GM18519 (cell line): ENCODE measurements around the gene JARID2.

Experiments used
- ATAC-seq: cut with Tn5 transposase; IDR thresholded peaks from one replicate; pipeline ENCODE4 v1.9.1; 2021; ENCODE audit warnings: mild to moderate bottlenecking, moderate library complexity; ENCODE audit not compliant: unreplicated experiment, low FRiP score

Gene JARID2

DNA sequence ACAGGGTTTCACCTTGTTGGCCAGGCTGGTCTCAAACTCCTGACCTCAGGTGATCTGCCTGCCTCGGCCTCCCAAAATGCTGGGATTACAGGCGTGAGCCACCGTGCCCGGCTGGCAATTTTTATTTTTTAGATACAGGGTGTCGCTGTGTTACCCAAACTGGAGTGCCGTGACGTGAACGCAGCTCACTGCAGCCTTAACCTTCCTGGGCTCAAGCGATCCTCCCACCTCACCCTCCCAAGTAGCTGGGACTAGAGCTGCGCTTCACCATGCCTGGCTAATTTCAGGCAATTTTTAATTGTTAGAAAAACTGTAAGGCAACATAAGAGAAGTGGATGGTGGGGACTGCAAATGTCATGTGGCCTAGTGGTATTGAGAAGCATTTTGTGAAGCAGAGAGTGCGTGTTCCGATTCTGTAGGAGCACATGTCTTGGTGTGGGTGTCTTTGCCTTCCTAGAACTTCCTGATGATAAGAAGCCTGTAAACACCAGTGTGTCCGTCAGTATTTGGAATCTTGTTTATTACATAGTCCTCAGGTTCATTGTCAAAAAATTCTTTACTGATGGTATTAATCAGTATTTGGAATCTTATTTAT, 18.0 kb downstream of the JARID2 start:
- ATAC-seq, result no peak

DNA sequence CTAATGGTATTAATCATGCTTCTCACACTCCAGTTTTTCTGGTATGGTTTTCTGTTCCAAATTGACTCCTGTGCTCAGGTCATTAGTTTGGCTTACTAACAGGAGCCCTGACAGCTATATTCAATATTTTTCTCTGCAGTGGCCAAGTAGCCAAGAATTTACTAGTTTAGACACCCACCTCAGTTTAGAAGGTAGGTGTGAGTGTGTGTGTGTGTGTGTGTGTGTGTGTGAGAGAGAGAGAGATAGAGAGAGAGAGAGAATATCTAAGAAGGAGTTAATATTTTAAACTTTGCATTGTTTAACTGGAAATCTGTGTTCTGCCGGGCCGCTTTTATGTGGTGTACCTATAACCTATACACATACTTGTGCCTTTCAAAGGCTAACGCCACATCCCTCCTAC, 18.5 kb downstream of the JARID2 start:
- ATAC-seq, result no peak

DNA sequence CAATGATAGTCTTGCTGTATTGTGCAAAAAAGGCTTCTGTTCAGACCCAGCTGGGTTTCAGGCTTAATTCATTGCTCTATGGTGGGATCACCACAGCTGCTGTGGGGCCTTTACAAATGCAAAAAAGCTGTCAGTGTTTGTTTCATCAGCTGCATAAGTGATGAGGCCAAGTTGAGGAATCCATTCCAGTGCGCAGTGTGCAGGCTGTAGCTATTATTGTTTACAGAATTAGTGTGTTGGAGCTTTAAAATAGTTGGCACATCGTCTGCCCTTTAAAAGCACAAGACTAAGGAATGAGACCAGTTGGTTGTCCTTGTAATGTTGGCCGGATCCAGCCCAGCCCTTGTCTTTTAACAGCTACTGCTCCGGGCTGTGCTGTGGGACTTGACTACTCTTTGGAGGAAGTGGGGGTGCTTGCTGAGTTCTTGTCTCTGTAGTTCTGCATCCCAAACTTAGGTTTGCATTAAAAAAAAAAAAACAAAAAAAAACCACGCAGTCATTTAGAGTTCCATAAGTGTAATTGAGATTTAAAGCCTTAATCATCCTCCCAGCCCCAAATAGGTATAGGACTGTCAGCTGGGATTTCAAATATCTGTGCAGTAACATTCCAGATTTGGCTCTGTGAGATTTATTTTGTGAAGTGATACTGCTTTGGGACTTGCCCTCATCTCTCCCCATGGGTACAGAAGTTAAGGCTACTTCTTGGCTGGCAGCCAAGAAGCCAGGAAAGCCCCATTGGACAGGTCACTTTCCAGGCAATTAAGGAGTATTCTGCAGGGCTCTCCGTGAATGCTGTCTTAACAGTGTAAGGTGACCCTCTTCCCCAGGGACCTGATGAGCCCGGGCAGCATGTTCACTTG, 19.3 kb downstream of the JARID2 start:
- no peak for ATAC-seq

DNA sequence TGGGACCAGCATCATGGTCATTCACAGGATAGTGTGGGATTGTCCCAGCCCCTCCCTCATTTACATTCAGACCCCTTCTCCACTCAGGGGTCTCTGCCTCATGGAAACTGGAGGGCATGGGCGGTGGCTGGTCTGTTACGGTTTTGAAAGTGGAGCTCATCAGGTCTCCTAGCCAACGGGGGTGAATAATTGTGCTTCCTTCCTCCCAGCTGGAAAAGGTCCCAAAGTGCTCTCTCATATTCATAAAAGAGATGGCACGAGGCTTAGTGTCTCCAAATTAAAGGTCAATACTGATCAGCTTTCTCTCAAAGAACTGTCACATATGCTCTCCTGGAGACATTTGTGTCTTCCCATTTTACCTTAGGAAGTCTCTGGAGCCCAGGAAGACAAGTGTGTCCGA, 19.9 kb downstream of the JARID2 start:
- ATAC-seq, result no peak

DNA sequence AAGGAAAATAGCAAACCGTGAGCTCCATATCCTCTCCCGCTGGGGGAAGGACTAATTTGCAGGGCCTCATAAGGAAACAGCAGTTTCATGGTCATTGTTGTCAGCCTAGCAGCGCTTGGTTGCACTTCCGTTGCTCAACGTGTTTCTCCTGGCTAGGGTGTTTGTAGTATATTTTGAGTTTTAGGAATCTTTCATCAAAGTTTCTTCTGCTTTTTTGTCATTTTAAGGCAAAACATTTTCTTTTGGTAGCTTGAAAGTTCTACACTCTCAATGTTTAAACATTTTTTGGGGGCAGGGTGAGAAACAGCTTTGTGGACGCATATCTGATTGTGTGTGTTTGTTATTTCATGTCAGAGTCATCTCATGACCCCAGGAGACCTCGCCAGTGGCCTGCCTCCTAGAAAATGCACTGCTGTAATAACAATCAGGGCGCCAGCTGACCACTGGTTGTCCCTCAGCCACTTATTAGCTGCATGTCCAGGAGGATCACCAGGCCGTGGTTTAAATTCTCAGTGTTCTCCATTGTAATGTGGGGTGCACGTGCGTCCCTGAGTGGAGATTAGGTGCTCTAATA, 20.6 kb downstream of the JARID2 start:
- no peak for ATAC-seq

DNA sequence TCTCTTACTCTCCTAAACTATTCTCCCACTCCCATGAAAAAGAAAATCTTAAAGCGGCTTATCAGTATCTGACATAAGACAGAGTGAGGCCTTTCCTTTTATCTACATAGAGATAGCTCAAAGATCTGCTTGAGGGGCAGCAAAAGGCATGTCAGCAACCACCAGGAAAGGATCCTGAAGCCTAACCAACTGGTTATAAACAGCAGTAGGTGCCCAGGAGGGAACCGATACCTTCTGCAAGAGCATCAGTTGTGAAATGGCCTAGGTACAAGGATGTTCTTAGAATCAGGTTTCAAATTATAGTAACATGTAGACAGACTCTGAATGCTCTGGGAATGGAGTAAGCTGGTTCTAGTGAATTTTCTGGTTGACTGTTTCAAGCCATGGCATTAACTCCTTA, 21.4 kb downstream of the JARID2 start:
- no peak for ATAC-seq

DNA sequence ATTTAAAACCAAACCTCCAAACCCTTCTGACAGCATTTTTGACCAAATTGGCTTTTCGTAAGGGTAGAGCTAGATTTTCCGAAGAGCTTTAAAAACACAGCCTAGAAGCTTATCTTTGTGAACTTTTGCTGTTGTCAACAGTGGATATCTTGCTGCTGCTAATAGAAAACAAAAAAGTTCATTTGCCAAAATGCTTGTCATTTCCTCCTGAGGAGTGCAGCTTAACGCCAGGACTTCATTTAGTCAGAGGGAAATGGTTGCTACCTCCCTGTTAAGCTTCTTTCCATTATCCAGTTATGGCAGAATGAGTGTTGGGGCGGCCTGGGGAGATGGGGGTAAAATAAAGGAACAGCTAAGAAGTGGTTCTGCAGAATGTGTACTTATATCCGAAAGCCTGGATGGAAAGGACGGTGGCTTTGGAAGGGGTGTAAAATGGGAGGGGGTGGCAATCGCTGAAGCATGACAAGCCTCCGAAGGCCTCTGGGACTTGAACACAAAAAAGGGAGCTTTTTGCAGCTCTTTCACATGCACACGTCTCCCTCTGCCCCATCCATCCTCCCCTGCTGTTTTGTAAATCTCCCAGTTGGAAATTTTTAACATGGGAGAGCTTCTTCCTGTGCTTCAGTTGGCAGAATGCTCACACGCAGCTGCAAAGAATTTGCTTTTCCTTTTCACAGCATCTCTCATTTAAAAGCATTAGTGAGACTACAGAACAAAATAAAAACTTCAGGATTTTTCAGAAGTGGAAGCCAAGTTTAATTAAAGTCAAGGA, 22.5 kb downstream of the JARID2 start:
- ATAC-seq, result no peak

DNA sequence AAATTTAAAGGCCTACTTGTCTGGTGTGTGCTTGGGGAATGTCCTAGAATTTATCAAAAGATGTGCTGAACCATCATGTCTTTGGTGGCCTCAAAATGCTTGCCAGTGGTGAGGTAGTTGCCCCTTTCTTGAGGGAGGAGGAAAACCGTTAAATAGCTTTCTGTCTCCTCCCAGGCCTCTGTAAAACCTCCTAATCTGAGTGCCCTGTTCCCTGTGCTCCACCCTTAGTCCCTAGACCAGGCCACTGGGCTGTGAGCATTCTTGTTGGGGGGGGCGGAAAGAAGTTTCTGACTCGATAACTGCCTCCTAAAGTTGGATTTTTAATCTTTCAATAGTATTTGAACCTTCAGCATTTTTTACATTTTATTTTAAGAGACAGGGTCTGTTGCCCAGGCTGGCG, 23.1 kb downstream of the JARID2 start:
- no peak for ATAC-seq

DNA sequence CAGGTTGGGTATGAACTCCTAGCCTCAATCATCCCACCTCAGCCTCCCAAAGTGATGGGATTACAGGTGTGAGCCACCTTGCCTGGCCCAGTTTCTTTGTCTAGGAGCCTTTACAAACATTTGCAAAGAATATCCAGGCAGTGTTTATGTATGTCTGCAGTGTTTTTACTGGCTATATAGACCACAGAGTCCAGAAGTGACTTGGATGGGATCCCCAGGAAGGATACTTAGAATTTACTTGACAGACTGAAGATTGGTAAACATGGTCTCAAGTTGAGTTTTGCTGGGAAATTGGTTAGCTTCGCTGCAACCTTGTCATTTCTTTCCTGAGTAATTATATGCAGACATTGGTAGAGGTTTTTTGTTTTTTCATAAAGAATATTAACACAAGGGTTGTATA, 23.8 kb downstream of the JARID2 start:
- no peak for ATAC-seq

DNA sequence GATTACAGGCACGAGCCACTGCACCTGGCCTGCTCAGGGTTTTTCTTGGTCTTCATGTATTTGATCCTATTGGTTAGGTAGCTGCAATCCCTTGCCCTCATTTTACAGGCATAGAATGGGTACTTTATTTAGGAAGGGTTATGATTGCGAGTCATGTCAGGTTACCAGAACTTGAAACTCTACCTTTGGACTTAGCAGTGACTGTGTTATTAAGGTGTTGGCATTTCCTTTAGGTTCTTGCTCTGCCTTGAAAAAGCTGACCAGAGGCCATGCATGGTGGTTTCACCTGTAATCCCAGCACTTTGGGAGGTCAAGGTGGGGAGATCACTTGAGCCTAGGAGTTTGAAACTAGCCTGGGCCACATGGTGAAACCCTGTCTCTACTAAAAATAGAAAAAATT, 24.5 kb downstream of the JARID2 start:
- ATAC-seq, result no peak

DNA sequence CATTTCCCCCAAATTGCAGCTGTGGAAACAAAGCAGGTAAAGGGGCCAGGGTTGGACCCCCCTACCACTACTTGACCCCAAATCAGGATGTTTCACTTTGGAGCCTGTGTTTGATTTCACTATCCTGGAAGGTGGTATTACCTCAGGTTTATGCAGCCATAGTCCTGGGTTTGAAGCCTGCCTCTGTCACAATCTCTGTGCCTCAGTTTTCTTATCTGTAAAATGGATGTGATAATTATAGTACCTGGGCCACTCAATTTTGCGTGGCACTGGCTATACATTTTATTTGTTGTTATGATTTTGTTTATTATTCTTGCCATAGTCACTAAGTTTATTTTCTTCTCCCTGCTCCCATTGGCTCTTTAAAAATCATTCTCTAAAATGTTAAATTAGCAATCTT, 26.7 kb downstream of the JARID2 start:
- no peak for ATAC-seq

DNA sequence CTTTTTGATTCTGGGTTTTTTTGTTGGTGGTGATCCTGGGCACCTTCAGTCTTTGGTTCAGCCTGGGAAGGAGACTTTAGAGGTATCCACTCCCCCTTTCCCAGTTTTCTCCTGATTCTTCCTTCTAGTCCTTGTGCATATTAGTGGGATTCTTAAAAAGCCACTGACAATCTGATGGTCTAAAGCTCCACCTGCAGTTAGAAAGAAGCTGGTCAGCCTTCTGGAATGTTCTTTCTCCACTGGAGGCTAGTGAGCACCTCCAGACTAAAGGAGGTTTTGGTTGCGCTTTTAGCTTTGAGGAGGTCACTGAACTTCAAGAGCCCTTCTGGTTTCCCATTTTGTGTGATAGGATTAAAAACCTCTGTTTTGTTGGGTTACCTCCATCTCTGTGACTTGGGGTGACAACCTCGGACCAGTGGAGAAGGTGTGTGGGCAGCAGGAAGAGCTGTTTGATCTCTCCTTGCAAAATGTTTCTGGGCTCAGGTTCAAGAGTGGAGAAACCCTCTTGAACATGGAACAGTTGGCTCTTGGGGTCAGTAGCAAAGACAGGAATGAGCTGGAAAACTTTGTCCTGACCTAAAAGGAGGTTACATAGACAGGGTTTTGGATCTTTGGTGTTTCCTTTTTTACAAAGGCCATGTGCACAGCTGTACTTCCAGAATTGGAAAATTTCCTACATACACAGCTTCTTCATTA, 29.0 kb downstream of the JARID2 start:
- no peak for ATAC-seq

DNA sequence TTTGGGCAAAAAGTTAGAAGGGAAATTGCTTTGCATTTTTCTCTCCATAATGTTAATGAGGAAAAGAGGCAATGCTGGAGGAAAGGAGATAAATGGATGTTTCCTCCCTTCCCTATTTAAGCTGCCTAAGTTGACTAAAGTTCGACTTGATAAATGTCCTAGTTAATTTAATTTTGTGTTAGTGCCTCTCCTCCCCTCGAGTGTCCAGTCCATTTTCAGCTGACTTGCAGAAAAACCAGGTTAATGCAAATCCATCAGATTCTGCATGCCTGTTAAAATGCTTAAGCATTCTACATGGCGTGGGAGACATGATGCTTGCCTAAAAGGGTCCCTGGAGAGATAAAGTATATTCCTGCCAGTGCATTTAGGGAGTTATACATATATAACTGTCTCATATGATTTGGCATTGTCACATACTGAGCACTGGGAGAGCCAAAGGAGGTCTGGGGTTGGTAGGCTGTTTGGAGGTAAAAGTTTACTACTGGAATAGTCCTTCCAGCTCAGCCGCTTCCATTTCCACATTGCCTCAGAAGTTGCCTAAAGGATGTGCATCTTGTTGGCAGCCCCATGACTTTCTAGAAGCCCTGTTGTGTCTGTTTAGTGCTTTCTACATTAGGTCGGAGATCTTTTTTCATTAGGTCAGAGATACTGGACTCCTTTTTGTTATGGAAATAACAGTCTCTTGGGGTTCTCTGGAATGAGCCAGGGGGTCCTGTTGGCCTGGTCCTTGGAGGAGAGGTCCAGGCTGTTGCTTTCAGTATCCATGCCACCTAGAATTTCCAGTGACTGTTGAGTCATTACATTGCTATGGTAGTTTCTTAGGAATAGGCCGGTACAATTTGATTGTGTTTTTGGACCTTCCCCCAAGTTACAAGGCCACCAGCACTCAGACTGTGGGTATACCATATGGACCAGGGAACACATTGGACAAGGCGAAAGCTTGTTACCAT, 30.4 kb downstream of the JARID2 start:
- no peak for ATAC-seq

DNA sequence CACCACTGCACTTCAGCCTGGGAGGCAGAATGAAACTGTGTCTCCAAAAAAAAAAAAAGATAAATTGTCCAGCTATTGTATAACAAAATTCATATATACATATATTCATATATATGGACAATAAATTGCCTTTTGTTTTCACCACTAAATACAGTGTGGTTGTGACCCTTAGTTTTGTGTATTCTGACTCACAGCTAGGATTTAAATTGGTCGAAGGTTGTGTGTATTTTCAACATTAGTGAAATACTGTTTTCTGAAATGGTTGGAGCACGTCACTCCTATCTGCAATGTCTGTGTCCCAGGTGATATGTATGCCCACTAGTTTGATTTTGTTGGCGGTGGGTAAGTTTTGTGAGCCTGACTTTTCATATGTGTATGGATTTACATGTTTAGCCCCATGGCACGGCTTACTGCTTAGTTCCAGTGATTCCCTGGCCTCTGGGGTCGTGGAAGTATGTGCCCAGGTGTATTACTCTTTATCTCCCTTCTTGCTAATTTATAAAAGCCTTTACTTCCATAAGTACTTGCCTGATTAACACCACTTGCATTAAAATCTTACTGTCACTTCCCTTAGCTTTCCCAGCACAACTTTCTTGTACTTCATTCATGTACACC, 33.3 kb downstream of the JARID2 start:
- ATAC-seq, result no peak

DNA sequence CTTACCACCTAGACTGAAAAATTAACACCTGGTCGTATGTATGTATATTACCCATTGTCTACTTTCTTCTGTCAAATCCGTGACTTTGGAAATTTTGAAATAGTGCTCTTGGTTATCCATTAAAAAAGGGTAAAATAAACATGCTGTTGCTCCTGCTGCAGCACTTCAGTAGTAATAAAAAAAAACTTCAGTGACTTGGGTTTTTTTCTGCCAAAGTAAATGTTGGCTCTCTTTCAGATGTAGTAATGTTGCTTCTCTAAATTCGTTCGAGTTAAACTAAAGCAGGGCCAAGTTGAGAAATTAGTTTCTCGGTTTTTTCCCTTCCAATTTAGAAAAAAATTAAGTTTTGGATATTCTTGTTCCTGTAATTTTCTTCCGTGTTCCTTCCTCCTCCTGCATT, 34.2 kb downstream of the JARID2 start:
- ATAC-seq, result no peak

DNA sequence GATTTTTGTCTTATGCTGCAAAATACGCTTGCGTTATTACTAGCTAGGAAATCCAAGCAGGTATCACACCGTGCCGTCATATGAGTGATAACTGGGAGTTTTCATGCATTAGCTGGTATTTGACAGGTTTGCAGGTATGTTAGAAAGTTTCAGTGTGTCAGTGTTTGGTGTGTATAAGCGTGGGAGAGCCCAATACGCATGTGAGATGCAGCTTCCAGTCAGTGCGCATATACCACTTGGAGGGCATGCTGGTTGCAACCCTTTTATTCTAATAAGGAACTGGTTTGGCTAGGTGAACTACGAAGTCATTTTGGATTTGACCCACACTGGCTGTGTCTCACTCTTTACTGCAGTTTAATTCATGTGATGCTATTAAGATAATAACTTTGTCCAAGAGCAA, 35.1 kb downstream of the JARID2 start:
- no peak for ATAC-seq

DNA sequence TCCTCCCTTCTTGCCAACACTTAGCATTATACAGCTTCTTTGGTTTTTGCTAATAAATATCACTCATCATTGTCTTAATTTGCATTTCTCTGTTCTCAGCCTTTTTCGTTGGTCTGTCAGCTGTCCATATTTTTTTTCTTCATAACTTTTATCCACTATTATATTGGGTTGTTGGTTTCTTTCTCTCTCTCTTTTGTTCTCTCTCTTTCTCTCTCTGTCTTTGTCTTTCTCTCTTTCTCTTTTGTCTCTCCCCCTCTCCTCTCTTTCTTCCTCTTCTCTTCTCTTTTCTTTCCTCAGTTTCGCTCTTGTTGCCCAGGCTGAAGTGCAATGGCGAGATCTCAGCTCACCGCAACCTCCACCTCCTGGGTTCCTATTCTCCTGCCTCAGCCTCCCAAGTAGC, 36.5 kb downstream of the JARID2 start:
- no peak for ATAC-seq

DNA sequence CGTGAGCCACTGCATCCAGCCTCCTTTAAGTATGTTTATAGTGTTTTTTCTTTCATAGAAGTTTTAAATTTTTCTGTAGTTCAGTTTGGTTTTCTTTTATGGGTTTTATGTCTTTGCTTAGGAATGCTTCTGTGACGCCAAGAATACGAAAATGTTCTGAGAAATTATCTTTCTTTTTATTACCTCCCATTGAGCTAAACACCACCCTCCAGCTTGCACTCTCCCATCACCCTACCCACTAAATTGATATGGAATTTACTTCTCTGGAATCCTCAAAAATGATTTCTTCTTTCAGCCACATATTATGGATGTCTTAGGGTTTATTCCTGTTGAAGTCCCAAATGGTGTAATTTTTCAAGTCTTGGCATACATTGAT, 38.1 kb downstream of the JARID2 start:
- no peak for ATAC-seq

DNA sequence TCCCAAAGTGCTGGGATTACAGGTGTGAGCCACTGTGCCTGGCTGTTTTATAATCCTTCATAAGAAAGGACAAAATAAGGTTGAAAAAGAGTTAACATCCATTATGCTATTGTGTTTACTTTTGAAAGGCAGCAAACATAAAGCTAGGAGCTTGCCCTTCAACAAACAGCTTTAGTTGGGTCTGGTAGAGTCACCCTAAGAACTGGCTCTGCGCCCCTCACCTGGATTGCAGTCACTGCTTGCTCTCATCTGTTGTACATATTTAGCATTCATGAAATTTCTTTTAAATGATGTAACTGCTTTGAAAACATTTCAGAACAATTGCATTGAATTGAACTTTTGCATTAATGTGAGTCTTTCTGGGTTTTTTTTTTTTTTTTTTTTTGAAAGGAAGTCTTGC, 38.9 kb downstream of the JARID2 start:
- no peak for ATAC-seq
